ENCODE measurements around the gene PARVA.

- no peak for TF ChIP-seq CTCF (IDR thresholded peaks at IDR 0.05)
- TF ChIP-seq EP300 (IDR thresholded peaks at IDR 0.05): no peak
- peak in 1 of 2 donors; percentile 51 for TF ChIP-seq POLR2AphosphoS5 (IDR thresholded peaks at IDR 0.05)
- no peak for TF ChIP-seq POLR2A (IDR thresholded peaks at IDR 0.05; ENCODE audit: low read depth)
Observed at GRCh38 chr11:12455938-12456337, 78.6 kb downstream of the PARVA start.

All from esophagus muscularis mucosa (tissue), 4 donors.